ENCODE measurements around the gene GALNT10.
A peak's percentile ranks its signal among the peaks of the same experiment; 100 is the strongest.

Gene GALNT10

DNA sequence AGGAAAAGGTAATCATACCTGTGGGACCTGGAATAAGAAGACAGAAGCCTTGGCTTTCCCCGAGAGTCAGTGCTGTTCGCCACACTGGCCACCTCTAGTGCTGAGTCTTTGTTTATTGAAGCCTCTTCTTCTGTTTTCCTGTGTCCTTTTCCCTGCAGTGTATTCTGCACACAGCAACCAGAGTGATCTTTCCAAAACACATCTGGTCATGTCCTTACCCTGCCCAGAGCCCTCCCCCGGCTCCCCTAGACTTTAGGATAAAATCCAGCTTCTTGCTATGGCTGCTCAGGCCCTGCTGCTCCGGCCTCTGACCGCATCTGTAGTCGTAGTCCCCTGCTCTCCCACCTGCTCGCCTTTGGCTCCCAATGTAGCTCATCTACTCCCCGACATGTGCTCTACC lies 28.3 kb downstream of the GALNT10 start:
- no peaks in the 10 kb centered on the region for H3K27me3 ChIP-seq (ENCODE audit: control insufficient read depth, insufficient read depth, low read length)
- no peak overlapping the region for H3K9ac ChIP-seq (ENCODE audit: low read length)
- H3K27ac ChIP-seq (ENCODE audit: low read depth, low read length): no peak overlapping the region
- no peaks in the 10 kb centered on the region for H3K9me3 ChIP-seq (ENCODE audit: control insufficient read depth, insufficient read depth, low read depth, low read length)
- peaks cover 38% of the 10 kb centered on the region for H3K4me1 ChIP-seq (ENCODE audit: control insufficient read depth, insufficient read depth, low read length)
- no peak overlapping the region for H3K4me3 ChIP-seq (ENCODE audit: low read depth, low read length)
- H3K36me3 ChIP-seq (ENCODE audit: control insufficient read depth, insufficient read depth, low read length): no peaks in the 10 kb centered on the region

DNA sequence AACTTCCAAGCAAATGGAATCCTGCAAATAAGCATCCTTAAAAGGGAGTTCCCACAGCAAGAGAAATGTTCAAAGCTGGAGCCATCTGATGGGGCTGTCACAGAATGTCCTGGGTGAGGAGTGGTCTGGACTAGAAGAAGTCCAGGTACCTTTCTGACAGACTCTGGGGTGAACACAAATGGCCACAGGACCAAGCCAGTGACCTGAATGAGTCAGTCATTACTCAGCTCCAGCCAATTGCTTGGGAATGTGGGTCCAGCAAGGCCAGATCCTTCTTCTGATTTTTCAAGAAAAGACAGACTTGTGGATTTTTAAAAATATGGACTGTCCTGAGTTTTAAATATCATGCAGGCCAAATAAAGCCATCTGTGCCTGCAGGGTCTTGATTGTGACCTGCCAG lies 30.1 kb downstream of the GALNT10 start:
- Histone ChIP-seq H3K27ac (ENCODE audit: low read depth, low read length) (no peak overlapping the region), H3K4me3 (ENCODE audit: low read depth, low read length) (no peak overlapping the region), H3K9ac (ENCODE audit: low read length) (no peak overlapping the region), H3K27me3 (ENCODE audit: control insufficient read depth, insufficient read depth, low read length) (no peaks in the 10 kb centered on the region), H3K9me3 (ENCODE audit: control insufficient read depth, insufficient read depth, low read depth, low read length) (no peaks in the 10 kb centered on the region), H3K4me1 (ENCODE audit: control insufficient read depth, insufficient read depth, low read length) (peaks cover 38% of the 10 kb centered on the region), H3K36me3 (ENCODE audit: control insufficient read depth, insufficient read depth, low read length) (no peaks in the 10 kb centered on the region)

DNA sequence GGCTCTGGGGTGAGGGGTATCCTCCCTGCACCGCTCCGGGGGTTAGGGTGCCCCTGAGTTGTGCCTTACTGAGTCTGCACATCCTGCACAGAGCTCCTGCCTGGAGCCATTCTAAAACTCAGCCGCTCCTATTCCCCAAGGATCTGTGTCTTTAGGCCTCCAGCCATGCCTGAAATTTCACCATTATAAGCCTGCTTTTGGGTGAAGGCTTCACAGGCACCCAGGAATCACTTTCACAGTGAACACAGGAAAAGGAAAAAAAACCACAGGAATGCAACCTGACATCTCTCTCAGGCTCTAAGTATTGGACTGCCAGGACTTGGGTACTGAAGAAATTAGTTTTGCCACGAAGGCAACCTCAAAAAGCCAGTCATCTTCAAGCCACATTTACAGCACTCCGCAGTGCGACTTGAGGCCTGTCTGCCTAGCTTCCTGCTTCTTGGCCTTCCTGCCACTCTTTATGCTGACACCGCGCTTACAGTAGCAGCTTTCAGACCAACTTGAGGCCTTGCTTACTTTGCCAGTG lies 30.9 kb downstream of the GALNT10 start:
- H3K9ac ChIP-seq (ENCODE audit: low read length): no peak overlapping the region
- no peaks in the 10 kb centered on the region for H3K9me3 ChIP-seq (ENCODE audit: control insufficient read depth, insufficient read depth, low read depth, low read length)
- H3K27ac ChIP-seq (ENCODE audit: low read depth, low read length): peak overlapping the region; percentile 16; the same call in 1 of the 2 replicates
- H3K4me1 ChIP-seq (ENCODE audit: control insufficient read depth, insufficient read depth, low read length): peaks cover 38% of the 10 kb centered on the region
- no peak overlapping the region for H3K4me3 ChIP-seq (ENCODE audit: low read depth, low read length)
- H3K27me3 ChIP-seq (ENCODE audit: control insufficient read depth, insufficient read depth, low read length): no peaks in the 10 kb centered on the region
- no peaks in the 10 kb centered on the region for H3K36me3 ChIP-seq (ENCODE audit: control insufficient read depth, insufficient read depth, low read length)

DNA sequence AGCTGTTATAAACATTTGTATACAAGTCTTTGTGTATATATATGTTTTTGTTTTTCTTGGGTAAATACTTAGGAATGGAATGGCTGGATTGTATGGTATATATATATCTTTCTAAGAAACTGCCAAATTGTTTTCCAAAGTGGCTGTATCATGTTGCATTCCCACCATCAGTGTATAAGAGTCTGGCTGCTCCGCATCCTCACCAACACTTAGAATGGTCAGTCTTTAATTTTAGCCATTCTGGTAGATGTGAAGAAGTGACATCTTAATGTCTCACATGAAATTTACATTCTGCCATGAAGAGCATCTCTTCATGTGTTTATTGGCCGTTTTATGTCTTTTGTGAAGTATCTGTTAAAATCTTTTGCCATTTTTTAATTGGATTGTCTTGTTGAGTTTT lies 31.9 kb downstream of the GALNT10 start:
- H3K36me3 ChIP-seq (ENCODE audit: control insufficient read depth, insufficient read depth, low read length): no peaks in the 10 kb centered on the region
- H3K4me1 ChIP-seq (ENCODE audit: control insufficient read depth, insufficient read depth, low read length): peaks cover 34% of the 10 kb centered on the region
- H3K27me3 ChIP-seq (ENCODE audit: control insufficient read depth, insufficient read depth, low read length): no peaks in the 10 kb centered on the region
- H3K27ac ChIP-seq (ENCODE audit: low read depth, low read length): no peak overlapping the region
- no peak overlapping the region for H3K9ac ChIP-seq (ENCODE audit: low read length)
- peaks cover 7% of the 10 kb centered on the region; the same call in 1 of the 2 replicates for H3K9me3 ChIP-seq (ENCODE audit: control insufficient read depth, insufficient read depth, low read depth, low read length)
- no peak overlapping the region for H3K4me3 ChIP-seq (ENCODE audit: low read depth, low read length)

DNA sequence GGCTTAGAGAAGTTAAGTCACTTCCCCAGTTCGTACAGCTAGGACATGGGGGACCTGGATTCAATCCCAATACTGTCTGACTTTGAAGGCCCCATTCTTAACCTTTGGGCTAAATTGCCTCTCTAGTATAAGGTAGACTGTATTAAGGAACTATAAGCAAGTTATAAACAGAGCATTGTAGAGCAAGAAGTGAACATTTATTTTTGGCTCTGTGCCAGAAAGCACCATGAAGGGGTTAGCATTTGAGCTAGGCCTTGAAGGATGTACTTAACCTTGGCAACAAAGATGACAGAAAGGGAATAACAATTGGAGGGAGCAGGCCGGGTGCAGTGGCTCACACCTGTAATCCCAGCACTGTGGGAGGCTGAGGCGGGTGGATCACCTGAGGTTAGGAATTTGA lies 32.8 kb downstream of the GALNT10 start:
- Histone ChIP-seq H3K4me1 (ENCODE audit: control insufficient read depth, insufficient read depth, low read length) (peaks cover 32% of the 10 kb centered on the region), H3K9ac (ENCODE audit: low read length) (no peak overlapping the region), H3K36me3 (ENCODE audit: control insufficient read depth, insufficient read depth, low read length) (no peaks in the 10 kb centered on the region), H3K9me3 (ENCODE audit: control insufficient read depth, insufficient read depth, low read depth, low read length) (peaks cover 11% of the 10 kb centered on the region), H3K4me3 (ENCODE audit: low read depth, low read length) (no peak overlapping the region), H3K27ac (ENCODE audit: low read depth, low read length) (no peak overlapping the region), H3K27me3 (ENCODE audit: control insufficient read depth, insufficient read depth, low read length) (no peaks in the 10 kb centered on the region)

DNA sequence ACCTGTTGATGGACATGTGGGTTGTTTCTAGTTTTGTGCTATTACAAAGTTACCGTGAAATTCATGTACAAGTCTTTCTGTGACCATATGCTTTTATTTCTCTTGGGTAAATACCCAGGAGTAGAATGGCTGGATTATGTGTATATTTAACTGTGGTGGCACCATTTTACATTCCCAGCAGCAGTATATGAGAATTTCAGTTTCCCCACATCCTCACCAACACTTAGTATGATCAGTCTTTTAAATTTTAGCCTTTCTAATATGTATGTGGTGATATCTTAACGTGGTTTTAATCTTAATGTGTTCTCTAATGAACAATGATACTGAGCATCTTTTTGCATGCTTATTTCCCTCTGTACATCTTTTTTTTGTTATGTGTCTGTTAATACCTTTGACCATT lies 36.6 kb downstream of the GALNT10 start:
- no peak overlapping the region for H3K4me3 ChIP-seq (ENCODE audit: low read depth, low read length)
- H3K27ac ChIP-seq (ENCODE audit: low read depth, low read length): no peak overlapping the region
- H3K9me3 ChIP-seq (ENCODE audit: control insufficient read depth, insufficient read depth, low read depth, low read length): peaks cover 11% of the 10 kb centered on the region
- H3K36me3 ChIP-seq (ENCODE audit: control insufficient read depth, insufficient read depth, low read length): no peaks in the 10 kb centered on the region
- no peak overlapping the region for H3K9ac ChIP-seq (ENCODE audit: low read length)
- no peaks in the 10 kb centered on the region for H3K4me1 ChIP-seq (ENCODE audit: control insufficient read depth, insufficient read depth, low read length)
- H3K27me3 ChIP-seq (ENCODE audit: control insufficient read depth, insufficient read depth, low read length): no peaks in the 10 kb centered on the region

DNA sequence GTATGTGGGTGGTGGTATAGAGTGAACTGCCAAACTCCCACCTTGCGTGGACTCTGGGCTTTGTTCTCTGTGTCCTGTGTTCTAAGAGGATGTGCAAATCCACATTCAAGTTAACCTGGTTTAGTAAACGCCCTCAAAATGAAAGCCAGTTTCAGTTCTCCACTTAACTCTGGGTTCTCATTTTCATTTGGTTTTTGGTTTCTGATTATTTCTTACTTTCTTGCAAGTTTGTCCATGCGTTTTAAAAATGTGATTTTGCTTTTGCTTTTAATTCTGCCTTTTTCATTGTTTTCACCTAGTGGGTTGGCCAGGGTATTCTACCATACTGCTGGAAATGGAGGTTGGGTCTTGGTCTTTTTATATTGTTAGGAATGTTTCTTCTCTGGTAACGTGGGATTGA lies 38.2 kb downstream of the GALNT10 start:
- Histone ChIP-seq H3K9me3 (ENCODE audit: control insufficient read depth, insufficient read depth, low read depth, low read length) (peaks cover 11% of the 10 kb centered on the region), H3K36me3 (ENCODE audit: control insufficient read depth, insufficient read depth, low read length) (no peaks in the 10 kb centered on the region), H3K27me3 (ENCODE audit: control insufficient read depth, insufficient read depth, low read length) (no peaks in the 10 kb centered on the region), H3K9ac (ENCODE audit: low read length) (no peak overlapping the region), H3K4me3 (ENCODE audit: low read depth, low read length) (no peak overlapping the region), H3K27ac (ENCODE audit: low read depth, low read length) (no peak overlapping the region), H3K4me1 (ENCODE audit: control insufficient read depth, insufficient read depth, low read length) (no peaks in the 10 kb centered on the region)

DNA sequence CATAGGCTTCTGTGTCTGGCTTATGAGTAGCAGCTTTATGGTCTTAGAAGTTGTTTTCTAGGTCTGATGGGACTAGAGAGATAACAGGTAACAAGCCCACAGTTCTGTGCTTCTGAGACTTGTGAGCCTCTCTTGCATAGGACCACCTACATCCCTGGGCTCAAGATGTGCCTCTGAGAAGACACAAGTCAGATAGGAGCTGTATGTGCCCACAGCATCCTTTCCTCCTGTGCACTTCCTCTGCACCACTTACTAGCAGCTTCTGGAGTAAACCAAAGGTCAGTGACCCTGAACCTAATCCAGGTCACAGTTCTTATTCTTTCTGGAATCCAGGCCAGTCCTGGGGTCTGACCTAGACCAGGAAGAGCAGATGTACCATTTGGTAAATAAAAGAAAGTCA lies 40.0 kb downstream of the GALNT10 start:
- no peak overlapping the region for H3K27ac ChIP-seq (ENCODE audit: low read depth, low read length)
- H3K36me3 ChIP-seq (ENCODE audit: control insufficient read depth, insufficient read depth, low read length): no peaks in the 10 kb centered on the region
- H3K4me1 ChIP-seq (ENCODE audit: control insufficient read depth, insufficient read depth, low read length): no peaks in the 10 kb centered on the region
- peaks cover 11% of the 10 kb centered on the region for H3K9me3 ChIP-seq (ENCODE audit: control insufficient read depth, insufficient read depth, low read depth, low read length)
- no peak overlapping the region for H3K9ac ChIP-seq (ENCODE audit: low read length)
- no peaks in the 10 kb centered on the region for H3K27me3 ChIP-seq (ENCODE audit: control insufficient read depth, insufficient read depth, low read length)
- no peak overlapping the region for H3K4me3 ChIP-seq (ENCODE audit: low read depth, low read length)

DNA sequence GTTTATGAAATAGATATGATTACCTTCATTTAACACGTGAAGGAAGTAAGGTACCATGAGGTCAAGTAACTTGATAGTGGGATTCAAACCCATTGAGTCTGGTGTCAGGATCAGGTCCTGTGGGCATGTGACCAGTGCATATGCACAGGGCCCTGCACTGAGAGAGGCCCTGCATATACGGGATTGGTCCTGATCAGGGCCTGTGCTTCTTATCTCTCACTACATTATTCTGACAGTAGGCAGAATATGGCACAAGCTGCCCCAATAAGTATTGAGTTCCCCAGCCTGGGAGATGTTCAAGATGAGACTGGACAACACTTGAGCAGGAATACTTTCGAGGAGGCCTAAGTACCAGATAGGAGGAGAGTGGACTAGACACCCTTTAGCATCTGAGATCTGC lies 44.0 kb downstream of the GALNT10 start:
- Histone ChIP-seq H3K27ac (ENCODE audit: low read depth, low read length) (no peak overlapping the region), H3K4me1 (ENCODE audit: control insufficient read depth, insufficient read depth, low read length) (peaks cover 10% of the 10 kb centered on the region), H3K27me3 (ENCODE audit: control insufficient read depth, insufficient read depth, low read length) (no peaks in the 10 kb centered on the region), H3K9ac (ENCODE audit: low read length) (no peak overlapping the region), H3K4me3 (ENCODE audit: low read depth, low read length) (no peak overlapping the region), H3K9me3 (ENCODE audit: control insufficient read depth, insufficient read depth, low read depth, low read length) (no peaks in the 10 kb centered on the region), H3K36me3 (ENCODE audit: control insufficient read depth, insufficient read depth, low read length) (no peaks in the 10 kb centered on the region)

DNA sequence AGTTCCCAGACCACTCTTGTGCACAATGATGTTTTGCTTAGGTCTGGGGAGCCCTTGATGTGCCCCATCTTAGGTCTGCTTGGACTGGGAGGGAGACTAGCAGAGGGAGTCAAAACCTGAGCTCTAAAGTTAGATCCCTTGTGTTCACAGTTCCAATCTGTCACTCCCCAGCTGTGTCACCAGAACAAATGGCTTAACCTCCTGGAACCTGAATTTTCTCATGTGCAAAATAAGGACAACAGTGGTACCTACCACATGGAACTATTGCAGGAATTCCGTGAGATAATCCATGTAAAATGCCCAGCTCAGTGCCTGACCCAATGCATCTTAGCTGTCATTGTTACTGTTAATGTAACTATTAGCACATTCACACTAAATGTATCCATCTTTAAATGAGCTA lies 45.5 kb downstream of the GALNT10 start:
- H3K4me1 ChIP-seq (ENCODE audit: control insufficient read depth, insufficient read depth, low read length): peaks cover 14% of the 10 kb centered on the region
- H3K27ac ChIP-seq (ENCODE audit: low read depth, low read length): no peak overlapping the region
- no peak overlapping the region for H3K4me3 ChIP-seq (ENCODE audit: low read depth, low read length)
- H3K9ac ChIP-seq (ENCODE audit: low read length): no peak overlapping the region
- H3K27me3 ChIP-seq (ENCODE audit: control insufficient read depth, insufficient read depth, low read length): no peaks in the 10 kb centered on the region
- no peaks in the 10 kb centered on the region for H3K36me3 ChIP-seq (ENCODE audit: control insufficient read depth, insufficient read depth, low read length)
- no peaks in the 10 kb centered on the region for H3K9me3 ChIP-seq (ENCODE audit: control insufficient read depth, insufficient read depth, low read depth, low read length)

DNA sequence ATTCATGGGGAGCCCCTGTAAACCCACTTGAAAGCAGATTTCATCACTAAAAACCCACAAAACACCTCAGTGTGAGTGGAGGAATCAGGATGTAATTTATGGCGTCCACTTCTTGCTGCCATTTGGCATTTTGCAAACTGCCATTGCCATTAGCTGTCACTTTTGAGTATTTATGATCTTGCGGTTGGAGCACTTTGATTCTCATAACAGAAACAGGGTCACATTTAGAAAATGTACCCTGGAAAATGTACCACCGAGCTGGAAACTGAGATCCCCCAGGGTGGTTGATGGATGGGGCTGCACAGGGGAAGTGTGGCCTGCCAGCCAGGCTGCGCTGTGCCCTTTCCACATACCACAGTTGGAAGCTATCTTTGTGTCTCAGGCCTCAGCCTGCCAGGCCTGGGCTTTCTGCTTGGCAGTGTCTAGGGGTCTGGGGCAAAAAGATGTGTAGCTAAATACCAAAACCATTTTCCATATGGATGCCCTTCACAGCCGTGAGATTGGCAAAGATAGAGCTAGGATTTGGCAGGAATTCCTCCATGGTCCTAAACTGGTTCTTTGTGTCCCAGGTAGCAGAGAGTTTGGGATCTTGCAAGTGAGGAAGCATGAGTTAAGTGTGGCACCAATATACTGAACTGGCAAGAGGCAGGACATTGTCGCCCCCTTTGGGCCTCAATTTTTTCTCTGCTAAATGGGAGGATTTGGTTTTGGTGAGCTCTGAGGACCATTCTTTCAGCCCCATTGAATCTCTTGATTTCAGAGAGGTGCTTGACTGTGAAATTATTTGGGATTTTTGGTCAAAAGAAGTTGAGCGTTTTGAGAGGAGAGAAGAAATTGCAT lies 46.2 kb downstream of the GALNT10 start:
- Histone ChIP-seq H3K4me3 (ENCODE audit: low read depth, low read length) (no peak overlapping the region), H3K9ac (ENCODE audit: low read length) (no peak overlapping the region), H3K4me1 (ENCODE audit: control insufficient read depth, insufficient read depth, low read length) (peaks cover 15% of the 10 kb centered on the region), H3K27ac (ENCODE audit: low read depth, low read length) (no peak overlapping the region), H3K27me3 (ENCODE audit: control insufficient read depth, insufficient read depth, low read length) (no peaks in the 10 kb centered on the region), H3K9me3 (ENCODE audit: control insufficient read depth, insufficient read depth, low read depth, low read length) (no peaks in the 10 kb centered on the region), H3K36me3 (ENCODE audit: control insufficient read depth, insufficient read depth, low read length) (no peaks in the 10 kb centered on the region)
